HG02884 (cell line): ENCODE data around the gene ITGAV.

Experiments used
- ATAC-seq: cut with Tn5 transposase; IDR thresholded peaks from one replicate; pipeline ENCODE4 v1.9.1; 2021; ENCODE audit warnings: mild to moderate bottlenecking, moderate library complexity; ENCODE audit not compliant: unreplicated experiment

Gene ITGAV

GRCh38 chr2:186664385-186665043 lies 74.7 kb downstream of the ITGAV start:
- ATAC-seq = no peak

GRCh38 chr2:186669146-186669545 lies 79.3 kb downstream of the ITGAV start:
- no peak for ATAC-seq

- no peak for ATAC-seq
Measured at GRCh38 chr2:186670831-186671230, 81.0 kb downstream of the ITGAV start.

- no peak for ATAC-seq
Measured at GRCh38 chr2:186675380-186675779, 85.5 kb downstream of the ITGAV start.

GRCh38 chr2:186683341-186683740 lies 93.5 kb downstream of the ITGAV start:
- no peak for ATAC-seq

- no peak for ATAC-seq
Measured at GRCh38 chr2:186687807-186688211, 98.0 kb downstream of the ITGAV start.

GRCh38 chr2:186688813-186689212 lies 99.0 kb downstream of the ITGAV start:
- no peak for ATAC-seq

- no peak for ATAC-seq
Measured at GRCh38 chr2:186690786-186691185, 100.9 kb downstream of the ITGAV start.

GRCh38 chr2:186691231-186691630 lies 101.4 kb downstream of the ITGAV start:
- no peak for ATAC-seq

- ATAC-seq = no peak
Measured at GRCh38 chr2:186691900-186692299, 102.0 kb downstream of the ITGAV start.

GRCh38 chr2:186693446-186693832 lies 103.6 kb downstream of the ITGAV start:
- ATAC-seq = no peak

- no peak for ATAC-seq
Measured at GRCh38 chr2:186695081-186695756, 105.4 kb downstream of the ITGAV start.

- no peak for ATAC-seq
Measured at GRCh38 chr2:186696290-186696689, 106.4 kb downstream of the ITGAV start.

GRCh38 chr2:186696804-186697203 lies 106.9 kb downstream of the ITGAV start:
- no peak for ATAC-seq

- no peak for ATAC-seq
Measured at GRCh38 chr2:186697536-186697935, 107.7 kb downstream of the ITGAV start.

GRCh38 chr2:186699742-186700141 lies 109.9 kb downstream of the ITGAV start:
- no peak for ATAC-seq

- ATAC-seq = no peak
Measured at GRCh38 chr2:186702006-186702405, 112.2 kb downstream of the ITGAV start.

GRCh38 chr2:186702501-186702900 lies 112.6 kb downstream of the ITGAV start:
- no peak for ATAC-seq

- no peak for ATAC-seq
Measured at GRCh38 chr2:186704897-186705296, 115.0 kb downstream of the ITGAV start.

- ATAC-seq = no peak
Measured at GRCh38 chr2:186709529-186710450, 119.9 kb downstream of the ITGAV start.

- ATAC-seq = no peak
Measured at GRCh38 chr2:186713691-186714090, 123.8 kb downstream of the ITGAV start.

GRCh38 chr2:186714611-186715010 lies 124.8 kb downstream of the ITGAV start:
- no peak for ATAC-seq
